Cardiac septum (tissue), 1 donor: ENCODE data around the gene GPSM1. TPM values are rescaled to one million over a fixed set of nuclear protein-coding genes. Genes with fewer than 3 reads are reported as not detected.

ENCODE experiments used
- DNase-seq: peaks from one replicate; pipeline ENCODE4 v3.0.0-alpha.2; 2020; ENCODE audit warnings: low spot score
- intact Hi-C: fragments of 100-400 bp; cut with DNase I; formaldehyde crosslinking; loops from one replicate; pipeline ENCODE4 v1.14.0; 2022
- total RNA-seq: library from RNA; stranded (reverse); fragmentation: NEBNext Ultra II Directional; extraction: Animal tissue kit (Norgen Biotek cat#: 25700); gene quantifications from one replicate; pipeline ENCODE4 v1.2.1, GENCODE V29; 2021
- donor health status: DM: no; HTN: no; CAD: no.

Gene GPSM1
- total RNA-seq, 1 donor from 2014 or later, result 35.1 TPM

DNA sequence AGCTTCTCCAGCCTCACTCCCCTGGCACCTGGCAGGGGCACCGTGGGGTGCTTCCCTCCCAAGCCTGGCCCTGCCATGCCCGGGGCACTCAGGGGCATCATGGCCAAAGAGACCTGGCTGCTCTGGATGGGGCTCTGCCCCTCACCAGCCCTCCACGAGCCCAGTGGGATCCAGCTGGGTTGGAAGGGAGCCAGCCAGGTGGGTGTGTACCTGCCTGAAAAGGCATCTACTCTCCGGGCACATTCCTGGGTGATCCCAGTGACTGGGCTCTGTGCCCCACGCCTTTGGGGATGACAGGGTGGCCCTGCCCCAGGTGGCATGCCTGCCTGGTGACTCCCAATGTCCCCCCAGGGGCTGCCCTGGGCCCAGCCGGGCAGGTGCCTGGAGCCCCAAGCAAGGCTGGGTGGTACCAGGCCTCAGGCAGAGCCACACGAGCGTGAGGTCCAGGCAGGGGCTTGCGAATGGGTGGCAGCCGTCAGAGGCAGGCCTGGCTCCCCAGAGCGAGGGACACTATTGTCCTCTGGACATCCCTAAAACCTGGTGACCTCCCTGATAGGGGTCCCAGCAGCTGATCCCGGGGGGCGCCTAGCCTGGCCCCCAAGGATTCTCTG lies 777 bp downstream of the GPSM1 start:
- intact Hi-C loops, result no loop called here
- DNase-seq, result no peak

GRCh38 chr9:136328622-136329041 lies 1.3 kb downstream of the GPSM1 start:
- intact Hi-C loops, result no loop called here
- DNase-seq, result no peak

- intact Hi-C loops, result no loop called here
- DNase-seq, result no peak
These were observed 1.9 kb downstream of the GPSM1 start for GRCh38 chr9:136329211-136329627.

GRCh38 chr9:136329636-136330405 lies 2.5 kb downstream of the GPSM1 start:
- intact Hi-C loops, result no loop called here
- DNase-seq, result no peak

- no peak for DNase-seq
- intact Hi-C loops, result no loop called here
These were observed 3.2 kb downstream of the GPSM1 start for GRCh38 chr9:136330406-136330990.

DNA sequence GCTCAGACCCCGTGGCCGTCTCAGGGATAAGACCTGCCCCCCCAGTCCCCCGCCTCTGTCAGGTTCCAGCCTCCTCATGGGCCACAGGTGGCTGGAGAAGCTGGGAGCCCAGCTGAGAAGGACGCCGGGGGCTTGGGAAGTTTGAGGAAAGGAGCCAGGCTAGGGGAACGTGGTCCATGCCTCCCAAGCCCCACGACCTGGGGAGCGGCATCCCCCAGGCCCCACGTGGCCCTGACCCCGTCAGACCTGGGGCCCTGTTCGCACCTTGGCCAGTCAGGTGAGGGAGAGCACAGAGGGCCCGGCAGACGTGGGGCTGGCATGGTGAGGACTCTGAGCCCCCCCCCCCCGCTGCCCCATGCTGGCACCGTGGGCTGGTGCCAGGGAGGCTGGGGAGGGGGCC lies 3.7 kb downstream of the GPSM1 start:
- DNase-seq, result no peak
- intact Hi-C loops, result no loop called here

DNA sequence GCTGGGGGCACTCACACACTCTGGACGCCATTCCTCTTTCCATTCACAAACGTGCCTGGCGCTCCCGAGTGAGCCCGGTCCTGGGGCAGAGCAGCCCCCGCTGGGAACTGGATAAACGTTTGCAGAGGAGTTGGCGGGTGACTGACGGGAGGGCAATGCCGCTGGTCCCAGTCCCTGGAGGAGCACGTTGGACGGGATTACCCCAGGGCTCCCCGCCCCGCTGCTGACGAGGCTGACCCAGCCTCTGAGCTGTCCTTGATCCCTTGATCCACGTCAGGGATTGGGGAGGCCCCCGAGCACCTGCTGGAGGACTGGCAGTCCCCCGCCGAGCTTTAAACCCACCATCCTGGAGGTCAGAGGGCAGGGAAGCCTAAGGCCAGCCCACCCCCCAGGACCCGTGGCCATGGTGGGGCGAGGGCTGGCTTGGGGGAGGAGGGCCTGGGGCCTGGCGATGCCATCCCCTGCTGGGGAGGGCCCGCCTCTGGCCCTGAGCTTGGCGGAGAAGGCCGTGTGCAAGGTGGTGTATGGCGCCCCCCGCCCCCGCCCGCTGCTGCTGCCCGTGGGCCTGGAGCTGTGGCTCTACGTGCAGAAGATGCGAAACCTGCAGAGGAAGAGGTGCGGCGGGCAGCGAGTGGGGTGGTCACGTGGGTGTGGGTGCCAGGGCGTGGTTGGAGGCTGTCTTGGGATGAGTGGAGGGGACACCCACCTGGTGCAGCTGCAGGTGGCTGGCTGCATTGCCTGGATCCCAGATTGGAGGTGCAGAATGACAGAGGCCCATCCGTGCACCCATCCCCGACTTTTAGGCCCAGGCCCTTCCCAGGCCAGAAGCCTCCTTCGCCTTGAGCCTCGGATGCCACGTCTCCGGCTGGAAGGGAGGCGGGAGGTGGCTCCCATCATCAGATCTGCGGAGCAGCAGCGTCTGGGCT lies 4.5 kb downstream of the GPSM1 start:
- intact Hi-C loops, result no loop called here
- DNase-seq, result no peak

DNA sequence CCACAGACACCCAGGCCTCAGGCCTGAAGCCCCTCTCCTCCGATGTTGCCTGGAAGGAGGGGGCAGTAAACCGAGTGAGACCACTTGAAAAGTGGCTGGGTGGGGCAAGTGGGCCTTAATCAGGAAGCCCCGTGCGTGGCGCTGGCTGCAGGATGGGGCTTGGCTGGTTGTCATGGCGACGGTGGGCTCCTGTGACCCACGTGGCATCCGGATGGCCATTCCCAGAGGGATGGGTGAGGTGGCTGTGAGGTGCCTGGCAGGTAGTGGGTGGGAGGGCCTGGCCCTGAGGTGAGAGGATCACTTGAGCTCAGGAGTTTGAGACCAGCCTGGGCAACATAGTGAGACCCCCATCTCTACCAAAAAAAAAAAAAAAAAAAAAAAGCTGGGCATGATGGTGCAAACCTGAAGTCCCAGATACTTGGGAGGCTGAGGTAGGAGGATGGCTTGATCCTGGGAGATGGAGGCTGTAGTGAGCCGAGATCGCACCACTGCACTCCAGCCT lies 5.2 kb downstream of the GPSM1 start:
- intact Hi-C loops, result no loop called here
- no peak for DNase-seq

- no peak for DNase-seq
- intact Hi-C loops, result no loop called here
These were observed 5.7 kb downstream of the GPSM1 start for GRCh38 chr9:136333045-136333444.

- no peak for DNase-seq
- intact Hi-C loops, result no loop called here
These were observed 6.1 kb downstream of the GPSM1 start for GRCh38 chr9:136333486-136333885.

GRCh38 chr9:136334541-136334940 lies 7.2 kb downstream of the GPSM1 start:
- no peak for DNase-seq
- intact Hi-C loops, result no loop called here

GRCh38 chr9:136335296-136336155 lies 8.2 kb downstream of the GPSM1 start:
- intact Hi-C loops, result no loop called here
- no peak for DNase-seq

DNA sequence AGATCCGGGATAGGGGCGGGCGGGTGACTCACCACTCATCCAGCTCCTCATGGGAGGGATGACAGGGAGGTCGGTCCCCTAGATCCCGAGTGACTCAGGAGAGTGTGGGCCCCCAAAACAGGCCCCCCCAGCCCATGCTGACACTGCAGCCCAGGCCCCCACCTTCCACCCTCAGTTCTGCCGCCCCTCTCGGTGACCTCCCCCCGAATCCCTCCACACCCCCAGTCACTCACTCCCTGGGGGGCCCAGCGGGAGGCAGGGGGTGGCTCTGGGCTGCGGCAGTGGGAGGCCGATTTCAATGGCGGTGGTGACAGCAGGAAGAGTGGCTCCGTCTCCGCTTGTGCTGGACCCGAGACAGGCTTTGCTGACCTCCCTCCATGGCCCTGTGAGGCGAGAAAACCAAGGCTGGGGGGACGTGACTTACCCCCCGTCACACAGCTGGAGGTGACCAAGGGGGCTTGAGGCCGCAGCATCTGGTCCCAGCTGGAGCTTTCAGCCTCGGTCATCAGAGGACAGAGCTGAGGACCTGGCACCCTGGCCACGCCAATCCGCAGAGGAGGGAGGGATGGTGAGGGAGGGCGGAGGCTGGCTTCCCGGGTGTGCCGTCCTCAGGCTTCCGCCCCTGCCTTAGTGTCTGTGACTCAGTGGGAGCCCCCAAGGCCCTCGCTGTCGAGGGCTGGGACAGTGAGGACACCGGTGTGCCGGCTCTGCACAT lies 9.0 kb downstream of the GPSM1 start:
- DNase-seq, result no peak
- intact Hi-C loops, result no loop called here

DNA sequence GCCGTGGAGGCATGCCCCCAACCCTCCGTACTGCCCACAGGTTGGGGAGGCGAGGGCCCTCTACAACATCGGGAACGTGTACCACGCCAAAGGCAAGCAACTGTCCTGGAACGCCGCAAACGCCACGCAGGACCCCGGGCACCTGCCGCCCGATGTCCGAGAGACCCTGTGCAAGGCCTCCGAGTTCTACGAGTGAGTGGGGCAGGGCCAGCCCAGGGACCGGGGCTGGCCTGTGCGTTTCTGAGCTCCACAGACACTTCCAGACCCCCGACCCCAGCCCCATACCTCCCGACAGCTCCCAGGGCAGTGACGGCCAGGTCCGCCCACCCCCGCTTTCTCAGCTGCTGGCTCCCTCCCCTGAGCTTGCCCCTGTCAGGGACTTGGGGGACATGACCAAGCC lies 9.5 kb downstream of the GPSM1 start:
- intact Hi-C loops, result no loop called here
- no peak for DNase-seq

DNA sequence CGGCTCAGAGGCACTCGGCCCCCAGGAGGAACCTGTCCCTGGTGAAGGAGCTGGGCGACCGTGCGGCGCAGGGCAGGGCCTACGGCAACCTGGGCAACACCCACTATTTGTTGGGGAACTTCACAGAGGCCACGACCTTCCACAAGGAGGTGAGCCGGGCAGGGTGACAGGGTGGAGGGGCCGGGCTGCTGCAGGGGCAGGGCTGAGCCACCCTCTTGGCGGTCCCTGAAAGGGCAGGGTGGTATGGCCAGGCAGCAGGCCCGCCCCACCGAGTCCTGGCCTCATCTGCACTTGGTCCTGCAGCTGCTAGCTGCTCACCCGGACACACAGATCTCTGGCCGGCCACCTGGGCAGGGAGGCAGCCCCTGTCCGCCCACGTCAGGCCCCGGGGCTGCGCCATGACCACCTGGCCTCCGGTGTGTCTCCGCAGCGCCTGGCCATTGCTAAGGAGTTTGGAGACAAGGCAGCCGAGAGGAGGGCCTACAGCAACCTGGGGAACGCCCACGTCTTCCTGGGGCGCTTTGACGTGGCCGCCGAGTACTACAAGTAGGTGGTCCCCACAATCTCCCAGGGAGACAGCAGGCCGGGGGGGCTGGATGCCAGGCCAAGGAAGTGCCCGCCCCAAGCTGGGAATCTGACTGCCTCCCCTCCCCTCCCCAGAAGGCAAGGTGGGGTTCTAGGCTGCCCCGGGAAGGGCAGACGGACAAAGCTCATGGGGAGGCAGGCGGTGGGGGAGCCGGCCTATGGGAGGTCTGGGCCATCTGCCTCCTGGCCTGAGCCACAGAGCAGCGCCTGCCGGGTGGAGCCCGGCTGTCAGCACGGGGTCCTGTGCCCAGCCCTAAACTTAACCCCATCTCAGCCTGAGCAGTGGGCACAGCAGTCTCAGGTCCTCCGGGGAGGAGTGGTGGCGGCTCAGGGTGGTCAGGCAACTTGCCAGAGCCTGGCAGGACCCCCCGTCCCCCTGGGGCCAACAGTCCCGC lies 10.4 kb downstream of the GPSM1 start:
- no peak for DNase-seq
- intact Hi-C loops, result loop anchor here (2.0 kb wide), 1 partner anchor 63 kb away; the partner anchor contains the start of gene SNAPC4

- DNase-seq, result no peak
- intact Hi-C loops, result loop anchor here (2.0 kb wide), 1 partner anchor 62 kb away; the partner anchor contains the start of gene SNAPC4
These were observed 11.2 kb downstream of the GPSM1 start for GRCh38 chr9:136338511-136338910.
